Activated CD4-positive, CD25-positive, alpha-beta regulatory T cell treated with anti-CD3 and anti-CD28 coated beads, Interleukin-2, amount 50 U/mL, for 24 hours (primary cell): ENCODE results near the gene MEF2C.

Experiments
- ATAC-seq, 2 donors: fragments of 150-1000 bp; cut with Tn5 transposase; one replicate each; pipeline ENCODE4 v1.10.0; 2021; ENCODE audit warnings: mild to moderate bottlenecking in 1 of 2, moderate library complexity in 1 of 2

MEF2C gene

GRCh38 chr5:88748666-88749065 is 134.3 kb downstream of the MEF2C start:
- no peak for ATAC-seq

GRCh38 chr5:88746438-88746882 is 136.5 kb downstream of the MEF2C start:
- no peak for ATAC-seq

DNA sequence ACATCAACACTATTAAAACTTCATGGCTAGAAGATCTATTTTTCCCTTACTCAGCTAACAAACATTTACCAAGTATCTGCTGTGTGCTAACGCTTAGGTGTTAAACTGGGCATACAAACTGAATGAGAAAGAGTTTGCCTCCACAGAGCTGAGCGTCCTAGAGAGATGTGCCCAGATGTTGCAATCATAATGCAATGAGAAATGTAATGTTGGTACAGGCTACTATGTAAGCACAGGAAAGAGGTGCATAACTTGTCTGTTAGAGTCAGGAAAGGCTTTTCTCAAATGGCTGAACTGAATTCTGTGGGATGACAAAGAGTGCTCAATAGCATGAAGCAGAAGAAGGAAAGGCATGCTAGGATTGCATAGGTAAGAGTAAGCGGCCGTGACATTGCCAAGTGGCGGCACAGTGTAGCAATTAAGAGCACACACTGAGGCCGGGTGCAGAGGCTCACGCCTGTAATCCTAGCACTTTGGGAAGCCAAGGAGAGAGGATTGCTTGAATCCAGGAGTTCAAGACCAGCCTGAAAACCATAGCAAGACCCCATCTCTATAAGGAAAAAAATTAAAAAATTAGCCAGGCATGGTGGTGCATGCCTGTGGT is 137.8 kb downstream of the MEF2C start:
- no peak for ATAC-seq

DNA sequence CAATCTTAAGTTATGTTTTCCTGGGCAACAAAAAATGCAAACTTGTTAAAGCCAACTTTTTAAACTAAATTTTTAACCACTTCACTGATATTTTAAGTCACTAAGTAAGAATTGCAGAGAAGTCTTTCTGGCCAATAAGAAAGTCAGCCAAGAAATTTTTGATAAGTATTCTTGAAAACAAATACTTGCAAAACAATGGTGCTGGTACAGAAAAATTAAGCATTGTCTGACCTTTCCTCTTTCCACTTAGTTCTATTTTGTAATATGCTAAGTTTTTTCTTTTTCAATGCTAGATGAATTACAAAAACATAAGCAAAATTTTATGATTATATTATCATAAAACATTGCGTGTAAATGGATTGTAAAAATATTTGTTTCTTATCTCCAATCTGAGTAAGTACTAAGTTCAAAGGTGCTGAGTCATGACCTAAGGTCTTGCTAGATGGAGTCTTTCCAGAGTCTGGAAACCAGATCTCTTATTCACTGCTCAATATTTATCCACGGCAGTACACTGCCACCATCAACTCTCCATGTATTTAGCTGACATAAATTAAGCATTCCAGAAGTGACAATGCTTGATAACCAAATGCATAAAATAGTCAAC is 139.7 kb downstream of the MEF2C start:
- ATAC-seq: no peak

GRCh38 chr5:88741964-88742363 is 141.0 kb downstream of the MEF2C start:
- ATAC-seq: no peak

- ATAC-seq: no peak
These were observed 142.3 kb downstream of the MEF2C start for GRCh38 chr5:88740604-88741185.

GRCh38 chr5:88736494-88736893 is 146.5 kb downstream of the MEF2C start:
- ATAC-seq: no peak

GRCh38 chr5:88734983-88735382 is 148.0 kb downstream of the MEF2C start:
- no peak for ATAC-seq

DNA sequence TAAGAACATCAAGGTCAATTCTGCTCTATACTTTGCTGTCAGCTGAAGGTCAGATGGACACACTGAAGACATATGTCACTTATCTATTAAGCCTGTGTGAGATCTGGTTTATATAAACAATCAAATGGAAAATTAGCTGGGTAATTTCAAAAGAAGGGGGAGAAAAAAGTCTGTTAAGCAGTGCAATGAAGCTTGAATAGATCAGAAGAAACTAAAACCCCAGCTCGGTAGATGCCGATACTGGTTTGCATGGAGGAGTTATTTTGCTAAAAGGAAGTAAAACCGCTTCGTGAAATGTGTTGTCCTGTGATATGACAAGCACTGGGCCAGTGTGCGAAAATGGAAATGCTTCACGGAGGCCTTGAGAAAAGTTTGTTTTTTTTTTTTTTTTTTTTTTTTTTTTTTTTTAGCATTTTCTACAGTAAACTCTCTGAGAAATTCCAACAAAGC is 148.8 kb downstream of the MEF2C start:
- ATAC-seq: peak; percentile 33 to 36

DNA sequence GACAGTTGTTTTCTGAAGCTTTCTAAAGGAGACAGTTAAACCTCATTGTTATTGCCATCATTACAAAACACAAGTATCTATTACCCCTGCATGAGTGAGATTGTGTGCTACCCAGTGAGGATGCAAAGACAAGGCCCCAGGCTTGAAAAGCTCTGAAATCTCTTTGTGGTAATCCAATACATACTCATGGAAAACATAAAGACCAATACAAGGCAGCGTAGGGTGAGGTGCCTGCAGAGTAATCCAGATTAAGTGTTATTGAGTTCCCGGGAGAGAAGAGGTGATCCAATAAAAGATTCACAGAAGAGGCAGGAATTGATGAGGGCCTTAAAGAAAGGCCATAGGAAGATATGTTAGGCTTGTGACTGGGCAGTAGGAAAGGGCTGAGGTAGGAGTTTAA is 150.1 kb downstream of the MEF2C start:
- no peak for ATAC-seq

DNA sequence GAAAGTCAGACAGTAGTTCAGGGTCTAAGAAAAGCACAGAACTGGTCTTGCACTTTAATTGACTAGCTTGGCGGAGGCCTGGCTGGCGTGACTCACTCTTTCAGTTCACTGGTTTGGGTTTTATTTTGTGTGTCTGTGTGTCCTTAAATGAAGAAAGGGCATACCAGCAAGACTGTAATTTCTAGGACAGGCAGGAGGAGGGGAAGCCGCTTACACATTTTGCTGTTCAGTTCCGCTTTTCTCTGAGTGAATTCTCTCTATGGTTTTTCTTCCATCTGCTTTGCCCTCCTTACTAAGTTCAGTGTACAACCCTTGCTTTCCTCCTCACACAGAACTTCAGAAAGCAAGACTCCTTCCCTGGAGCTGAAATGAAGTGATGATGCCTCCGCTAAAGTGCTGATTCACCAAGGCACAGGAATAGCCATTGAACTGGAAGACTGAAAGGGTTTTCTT is 150.8 kb downstream of the MEF2C start:
- ATAC-seq: peak in 1 of 2 donors; percentile 42

DNA sequence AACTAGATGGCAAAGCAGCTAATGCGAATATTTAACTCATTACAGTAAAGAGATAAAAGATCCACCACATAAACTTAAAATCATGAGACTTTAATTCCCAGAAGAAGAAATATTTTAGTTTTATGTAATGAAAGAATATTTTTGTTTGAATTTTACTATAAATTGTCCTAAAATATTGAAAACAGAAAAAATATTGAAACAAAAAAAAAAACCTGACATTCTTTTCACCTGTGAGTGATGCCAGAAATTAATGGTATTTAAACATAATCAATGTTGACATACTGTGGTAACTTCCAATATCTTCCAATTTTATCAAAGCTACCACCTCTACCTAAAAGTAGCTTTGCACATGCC is 153.2 kb downstream of the MEF2C start:
- no peak for ATAC-seq

GRCh38 chr5:88729084-88729828 is 153.7 kb downstream of the MEF2C start:
- peak; percentile 60 to 66 for ATAC-seq

GRCh38 chr5:88727705-88728313 is 155.2 kb downstream of the MEF2C start:
- ATAC-seq: no peak

DNA sequence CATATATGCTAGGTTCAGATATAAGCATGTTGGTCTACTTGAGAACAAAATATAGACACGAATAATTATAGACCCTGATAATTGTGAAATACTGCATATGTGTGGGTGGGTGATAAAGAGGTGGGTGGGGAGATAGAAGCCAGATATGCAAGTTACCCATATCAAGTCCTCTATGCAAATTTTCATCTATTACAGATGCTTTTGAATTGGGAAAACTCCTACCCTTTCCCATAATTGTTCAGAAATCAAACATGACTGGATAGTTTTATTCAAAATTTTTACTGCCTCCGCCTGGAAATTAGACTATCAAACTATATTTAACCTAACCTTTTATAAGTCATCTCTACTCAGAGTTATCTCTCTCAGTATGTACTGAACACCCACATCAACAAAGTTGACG is 157.5 kb downstream of the MEF2C start:
- ATAC-seq: no peak

GRCh38 chr5:88724201-88724600 is 158.8 kb downstream of the MEF2C start:
- ATAC-seq: no peak

DNA sequence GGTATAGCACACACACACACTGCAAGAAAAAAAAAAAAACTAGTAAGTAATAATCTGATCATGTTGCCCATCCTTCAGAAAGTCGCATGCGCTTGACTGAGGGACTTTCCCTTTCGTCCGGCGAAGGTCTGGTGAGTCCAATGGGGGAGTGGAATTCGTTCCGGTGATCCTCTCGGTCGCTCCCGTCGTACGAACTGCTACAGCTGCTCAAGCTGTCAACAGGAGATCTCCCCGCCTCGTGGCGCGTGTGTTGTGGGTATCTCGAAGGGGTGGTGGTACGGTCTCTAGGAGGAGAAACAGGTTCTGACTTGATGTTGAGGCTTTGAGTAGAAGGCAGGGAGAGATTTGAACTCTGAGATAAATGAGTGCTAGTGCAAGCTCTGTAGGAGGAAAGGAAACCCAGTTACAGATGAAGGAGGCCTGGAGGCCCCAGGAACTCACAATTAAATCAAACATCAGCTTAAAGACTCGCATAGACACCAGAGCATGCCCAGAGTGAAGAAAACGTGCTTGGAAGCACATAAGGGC is 160.4 kb downstream of the MEF2C start:
- ATAC-seq: no peak

- ATAC-seq: no peak
These were observed 163.6 kb downstream of the MEF2C start for GRCh38 chr5:88719434-88719833.

GRCh38 chr5:88718736-88719135 is 164.2 kb downstream of the MEF2C start:
- ATAC-seq: no peak

GRCh38 chr5:88716101-88716500 is 166.9 kb downstream of the MEF2C start:
- no peak for ATAC-seq

- no peak for ATAC-seq
These were observed 167.5 kb downstream of the MEF2C start for GRCh38 chr5:88715503-88715902.

DNA sequence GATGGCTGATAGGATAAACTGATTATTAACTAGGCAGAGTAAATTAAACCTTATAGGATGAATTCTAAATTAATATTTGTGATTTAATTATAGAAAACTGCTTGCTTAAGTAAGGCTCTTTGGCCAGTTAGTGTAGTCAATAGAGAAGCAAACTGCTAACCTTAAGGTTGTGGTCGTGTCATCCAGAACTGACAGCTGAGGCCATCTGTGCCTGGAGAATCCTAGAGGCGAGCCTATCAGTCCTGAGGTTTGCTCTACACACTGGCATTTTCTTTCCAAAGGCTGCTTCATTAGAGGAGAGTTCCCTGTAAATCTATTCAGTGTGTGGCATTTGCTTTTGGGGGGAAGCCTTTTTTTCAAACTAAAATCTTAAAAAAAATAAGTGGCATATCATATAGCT is 169.2 kb downstream of the MEF2C start:
- ATAC-seq: no peak
